Measurements from ENCODE around the gene ATG13.

ATG13 gene

GRCh38 chr11:46677991-46678740 lies 60.8 kb downstream of the ATG13 start:
- no peak for DNase-seq (ENCODE audit: extremely low read depth, low read depth)
- H3K4me3 ChIP-seq (replicated peaks; ENCODE audit: low read depth, low read length) = no peak overlapping the region
- no peak for TF ChIP-seq CTCF (IDR thresholded peaks at IDR 0.05; ENCODE audit: low read depth, low read length, missing control alignments)

GRCh38 chr11:46678741-46679130 lies 61.4 kb downstream of the ATG13 start:
- DNase-seq (ENCODE audit: extremely low read depth, low read depth) = no peak
- no peak for TF ChIP-seq CTCF (IDR thresholded peaks at IDR 0.05; ENCODE audit: low read depth, low read length, missing control alignments)
- H3K4me3 ChIP-seq (replicated peaks; ENCODE audit: low read depth, low read length) = no peak overlapping the region

- DNase-seq (ENCODE audit: extremely low read depth, low read depth) = no peak
- no peak overlapping the region for H3K4me3 ChIP-seq (replicated peaks; ENCODE audit: low read depth, low read length)
- TF ChIP-seq CTCF (IDR thresholded peaks at IDR 0.05; ENCODE audit: low read depth, low read length, missing control alignments) = no peak
These were observed 62.1 kb downstream of the ATG13 start for GRCh38 chr11:46679241-46680163.

- H3K4me3 ChIP-seq (replicated peaks; ENCODE audit: low read depth, low read length) = no peak overlapping the region
- no peak for DNase-seq (ENCODE audit: extremely low read depth, low read depth)
- TF ChIP-seq CTCF (IDR thresholded peaks at IDR 0.05; ENCODE audit: low read depth, low read length, missing control alignments) = no peak
These were observed 62.9 kb downstream of the ATG13 start for GRCh38 chr11:46680164-46680760.

GRCh38 chr11:46680815-46681214 lies 63.5 kb downstream of the ATG13 start:
- DNase-seq (ENCODE audit: extremely low read depth, low read depth) = no peak
- TF ChIP-seq CTCF (IDR thresholded peaks at IDR 0.05; ENCODE audit: low read depth, low read length, missing control alignments) = no peak

GRCh38 chr11:46681814-46682213 lies 64.5 kb downstream of the ATG13 start:
- DNase-seq (ENCODE audit: extremely low read depth, low read depth) = no peak
- no peak for TF ChIP-seq CTCF (IDR thresholded peaks at IDR 0.05; ENCODE audit: low read depth, low read length, missing control alignments)
- no peak overlapping the region for H3K4me3 ChIP-seq (replicated peaks; ENCODE audit: low read depth, low read length)

More at GRCh38 chr11:46680815-46681214, 63.5 kb downstream of the ATG13 start:
- H3K4me3 ChIP-seq (replicated peaks; ENCODE audit: low read depth, low read length) = no peak overlapping the region

Data from HFF-Myc (cell line).